NB4 (cell line): ENCODE data around the gene REXO1.

ENCODE experiments used
- POLR2A ChIP-seq: IDR thresholded peaks from 2 replicates; pipeline ENCODE4 v1.6.1; 2011; ENCODE audit warnings: mild to moderate bottlenecking; ENCODE audit not compliant: insufficient read length; ENCODE audit errors: extremely low read depth
- TF ChIP-seq, protein P1 (sequence below): IDR thresholded peaks from one replicate; pipeline ENCODE4 v1.5.1; 2012; ENCODE audit warnings: low read depth, low read length

DNA sequence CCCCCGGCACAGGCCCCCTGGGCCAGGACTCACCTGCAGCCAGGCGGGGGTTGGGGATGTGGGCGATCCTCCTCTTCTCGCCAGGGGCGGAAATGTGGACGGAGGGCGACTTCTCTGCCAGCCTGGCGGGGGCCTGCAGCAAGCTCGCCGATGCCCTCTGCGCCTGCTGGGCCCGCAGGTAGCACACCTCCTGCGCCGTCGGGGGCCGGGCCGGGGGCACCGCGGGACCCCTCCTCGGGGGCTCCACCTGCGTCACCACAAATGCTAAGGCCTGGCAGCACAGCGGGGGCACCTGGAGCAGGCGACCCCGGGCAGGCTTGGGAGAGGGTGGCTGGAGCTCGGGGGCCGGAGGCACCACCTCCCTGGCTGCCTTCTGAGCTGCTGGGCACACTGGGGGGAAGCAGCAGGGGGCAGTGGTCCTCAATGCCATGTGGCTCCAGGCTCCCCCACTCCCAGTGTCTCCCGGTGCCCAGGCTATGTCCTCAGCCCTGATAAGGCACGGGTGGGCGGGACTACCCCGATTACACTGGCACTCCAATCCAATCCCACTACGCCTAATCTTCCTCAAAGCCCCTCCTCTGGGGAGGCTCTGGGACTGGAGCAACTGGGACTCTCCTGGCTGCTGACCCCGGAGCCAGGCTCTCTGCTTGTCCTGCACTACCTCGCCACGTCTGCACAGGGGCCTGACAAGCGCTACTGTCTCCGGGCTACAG, 24.6 kb downstream of the REXO1 start:
- TF ChIP-seq, protein P1, sequence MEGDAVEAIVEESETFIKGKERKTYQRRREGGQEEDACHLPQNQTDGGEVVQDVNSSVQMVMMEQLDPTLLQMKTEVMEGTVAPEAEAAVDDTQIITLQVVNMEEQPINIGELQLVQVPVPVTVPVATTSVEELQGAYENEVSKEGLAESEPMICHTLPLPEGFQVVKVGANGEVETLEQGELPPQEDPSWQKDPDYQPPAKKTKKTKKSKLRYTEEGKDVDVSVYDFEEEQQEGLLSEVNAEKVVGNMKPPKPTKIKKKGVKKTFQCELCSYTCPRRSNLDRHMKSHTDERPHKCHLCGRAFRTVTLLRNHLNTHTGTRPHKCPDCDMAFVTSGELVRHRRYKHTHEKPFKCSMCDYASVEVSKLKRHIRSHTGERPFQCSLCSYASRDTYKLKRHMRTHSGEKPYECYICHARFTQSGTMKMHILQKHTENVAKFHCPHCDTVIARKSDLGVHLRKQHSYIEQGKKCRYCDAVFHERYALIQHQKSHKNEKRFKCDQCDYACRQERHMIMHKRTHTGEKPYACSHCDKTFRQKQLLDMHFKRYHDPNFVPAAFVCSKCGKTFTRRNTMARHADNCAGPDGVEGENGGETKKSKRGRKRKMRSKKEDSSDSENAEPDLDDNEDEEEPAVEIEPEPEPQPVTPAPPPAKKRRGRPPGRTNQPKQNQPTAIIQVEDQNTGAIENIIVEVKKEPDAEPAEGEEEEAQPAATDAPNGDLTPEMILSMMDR: no peak
- TF ChIP-seq POLR2A: no peak
